Measurements from ENCODE around the gene MED9.

The MED9 gene

GRCh38 chr17:17538417-17539391, 61.9 kb downstream of the MED9 start:
- DNase-seq (ENCODE audit: low read depth), result no peak

- no peak for DNase-seq (ENCODE audit: low read depth)
Observed at GRCh38 chr17:17539591-17539990, 62.8 kb downstream of the MED9 start.

GRCh38 chr17:17540278-17540906, 63.6 kb downstream of the MED9 start:
- DNase-seq (ENCODE audit: low read depth), result no peak

GRCh38 chr17:17540935-17541639, 64.3 kb downstream of the MED9 start:
- no peak for DNase-seq (ENCODE audit: low read depth)

- DNase-seq (ENCODE audit: low read depth), result no peak
Observed at GRCh38 chr17:17541640-17542001, 64.8 kb downstream of the MED9 start.
